ENCODE results near the gene ATP2B2. TPM values are rescaled to one million over a fixed set of nuclear protein-coding genes. Genes with fewer than 3 reads are reported as not detected.

The ATP2B2 gene
- total RNA-seq, 1 donor from 2014 or later: not detected

DNA sequence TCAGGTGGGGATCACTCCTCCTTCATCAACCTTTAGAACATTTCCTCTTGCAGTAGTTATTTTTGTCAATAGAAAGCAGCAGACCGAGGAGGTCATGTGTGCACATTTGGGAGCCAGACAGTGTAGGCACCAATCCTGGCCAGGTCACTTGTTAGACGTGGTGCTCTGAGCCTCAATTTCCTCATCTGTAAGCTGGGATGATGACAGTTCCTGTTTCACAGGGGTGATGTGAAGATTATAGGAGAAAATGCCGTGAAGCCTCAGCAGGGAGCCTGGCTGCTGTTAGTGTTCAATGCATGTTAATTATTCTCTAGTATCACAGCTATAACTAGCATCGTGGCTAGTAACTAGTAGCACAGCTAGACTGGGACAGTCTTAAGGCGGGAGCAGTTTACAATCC is 64.7 kb downstream of the ATP2B2 start:
- peaks cover 9% of the 10 kb centered on the region for H3K4me1 ChIP-seq
- DNase-seq: no peak
- no peaks in the 10 kb centered on the region for H3K36me3 ChIP-seq
- peaks cover 20% of the 10 kb centered on the region for H3K27me3 ChIP-seq (ENCODE audit: low read depth)
- TF ChIP-seq, protein P1, sequence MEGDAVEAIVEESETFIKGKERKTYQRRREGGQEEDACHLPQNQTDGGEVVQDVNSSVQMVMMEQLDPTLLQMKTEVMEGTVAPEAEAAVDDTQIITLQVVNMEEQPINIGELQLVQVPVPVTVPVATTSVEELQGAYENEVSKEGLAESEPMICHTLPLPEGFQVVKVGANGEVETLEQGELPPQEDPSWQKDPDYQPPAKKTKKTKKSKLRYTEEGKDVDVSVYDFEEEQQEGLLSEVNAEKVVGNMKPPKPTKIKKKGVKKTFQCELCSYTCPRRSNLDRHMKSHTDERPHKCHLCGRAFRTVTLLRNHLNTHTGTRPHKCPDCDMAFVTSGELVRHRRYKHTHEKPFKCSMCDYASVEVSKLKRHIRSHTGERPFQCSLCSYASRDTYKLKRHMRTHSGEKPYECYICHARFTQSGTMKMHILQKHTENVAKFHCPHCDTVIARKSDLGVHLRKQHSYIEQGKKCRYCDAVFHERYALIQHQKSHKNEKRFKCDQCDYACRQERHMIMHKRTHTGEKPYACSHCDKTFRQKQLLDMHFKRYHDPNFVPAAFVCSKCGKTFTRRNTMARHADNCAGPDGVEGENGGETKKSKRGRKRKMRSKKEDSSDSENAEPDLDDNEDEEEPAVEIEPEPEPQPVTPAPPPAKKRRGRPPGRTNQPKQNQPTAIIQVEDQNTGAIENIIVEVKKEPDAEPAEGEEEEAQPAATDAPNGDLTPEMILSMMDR (IDR thresholded peaks at IDR 0.05; ENCODE audit: borderline replicate concordance): no peak
- no peak overlapping the region for H3K27ac ChIP-seq (replicated peaks)
- intact Hi-C loops (cut with micrococcal nuclease): no loop called here
- no peak overlapping the region for H3K4me3 ChIP-seq
- H3K9me3 ChIP-seq (replicated peaks): no peaks in the 10 kb centered on the region

DNA sequence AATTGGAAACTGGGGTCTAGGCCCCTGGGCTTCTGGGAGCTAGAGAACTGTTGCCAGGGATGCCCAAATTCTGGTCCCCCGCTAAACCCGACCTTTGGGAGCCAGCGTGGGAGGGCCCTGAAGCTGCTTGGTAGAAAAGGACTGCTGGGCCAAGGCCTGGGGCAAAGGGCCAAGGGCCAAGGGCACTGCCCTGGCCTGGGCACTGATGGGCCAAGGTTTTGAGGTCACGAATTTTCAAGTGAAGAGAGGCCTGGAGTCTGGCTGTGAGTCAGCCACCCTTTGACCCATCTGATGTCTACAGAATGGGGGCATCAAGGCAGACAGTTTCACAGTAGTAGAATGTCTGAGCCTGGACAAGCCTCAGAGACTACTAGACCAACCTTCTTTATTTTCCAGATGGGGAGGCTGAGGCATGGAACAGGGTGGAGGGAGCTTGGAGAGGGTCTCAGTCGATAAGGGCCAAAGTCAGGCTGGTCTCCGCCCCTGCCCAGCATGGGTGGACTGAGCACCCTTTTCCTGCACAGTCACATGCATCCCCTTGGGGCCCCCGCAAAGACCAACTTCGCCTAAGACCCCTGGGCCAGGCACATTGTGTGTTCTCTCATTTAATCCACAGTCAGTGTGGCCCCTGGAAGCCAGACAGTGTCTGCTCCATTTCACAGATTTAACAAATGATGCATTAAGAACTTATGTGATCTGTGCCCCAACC is 66.3 kb downstream of the ATP2B2 start:
- no peaks in the 10 kb centered on the region for H3K9me3 ChIP-seq (replicated peaks)
- H3K4me1 ChIP-seq: peaks cover 9% of the 10 kb centered on the region
- H3K4me3 ChIP-seq: no peak overlapping the region
- peaks cover 4% of the 10 kb centered on the region for H3K27me3 ChIP-seq (ENCODE audit: low read depth)
- no peak for DNase-seq
- TF ChIP-seq, protein P1 (IDR thresholded peaks at IDR 0.05; ENCODE audit: borderline replicate concordance): no peak
- intact Hi-C loops (cut with micrococcal nuclease): no loop called here
- no peaks in the 10 kb centered on the region for H3K36me3 ChIP-seq
- H3K27ac ChIP-seq (replicated peaks): no peak overlapping the region

DNA sequence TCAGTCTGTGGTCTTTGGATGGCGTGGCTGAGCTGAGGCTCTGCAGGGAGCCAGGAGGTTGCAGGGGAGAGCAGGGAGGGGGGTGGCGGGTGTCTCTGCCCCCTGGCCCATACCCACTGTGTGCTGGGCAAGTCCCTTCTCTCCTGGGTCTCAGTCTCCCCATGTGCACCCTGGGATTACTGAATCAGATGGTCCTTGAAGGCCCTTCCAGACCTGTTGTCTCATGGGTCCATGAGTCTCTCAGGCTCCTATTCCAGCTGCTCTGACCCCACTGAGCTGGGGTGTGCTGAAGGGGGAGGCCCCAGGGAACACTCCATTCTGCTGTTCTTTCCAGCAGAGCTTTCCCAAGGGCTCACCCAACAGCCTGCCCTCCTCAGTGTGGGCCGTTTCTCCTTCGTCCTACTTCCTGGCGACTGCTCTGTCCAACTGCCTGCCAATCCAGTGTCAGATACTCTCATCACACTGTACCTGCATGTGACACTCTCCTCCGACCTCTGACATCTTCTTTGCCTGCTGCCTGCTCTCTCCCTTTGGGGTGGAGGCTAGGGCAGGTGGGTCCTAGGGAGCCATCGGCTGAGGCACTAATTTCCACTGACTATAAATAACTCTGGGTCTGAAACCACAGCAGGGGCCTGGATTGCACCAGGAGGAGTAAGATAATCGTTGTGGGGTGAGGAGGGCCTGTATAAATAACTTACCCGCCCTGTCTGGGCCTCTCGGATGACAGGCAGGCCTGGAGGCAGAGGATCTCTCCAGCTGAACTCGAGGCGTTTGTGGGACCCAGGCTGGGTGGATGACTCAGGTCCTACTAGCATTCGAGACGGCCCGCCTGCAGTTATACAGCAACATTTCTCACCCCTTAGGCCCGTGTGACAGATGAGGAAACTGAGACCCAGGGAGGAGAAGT is 67.1 kb downstream of the ATP2B2 start:
- no peaks in the 10 kb centered on the region for H3K27me3 ChIP-seq (ENCODE audit: low read depth)
- H3K4me1 ChIP-seq: peaks cover 9% of the 10 kb centered on the region
- intact Hi-C loops (cut with micrococcal nuclease): no loop called here
- H3K27ac ChIP-seq (replicated peaks): no peak overlapping the region
- TF ChIP-seq, protein P1 (IDR thresholded peaks at IDR 0.05; ENCODE audit: borderline replicate concordance): no peak
- no peaks in the 10 kb centered on the region for H3K36me3 ChIP-seq
- H3K4me3 ChIP-seq: no peak overlapping the region
- no peak for DNase-seq
- no peaks in the 10 kb centered on the region for H3K9me3 ChIP-seq (replicated peaks)

DNA sequence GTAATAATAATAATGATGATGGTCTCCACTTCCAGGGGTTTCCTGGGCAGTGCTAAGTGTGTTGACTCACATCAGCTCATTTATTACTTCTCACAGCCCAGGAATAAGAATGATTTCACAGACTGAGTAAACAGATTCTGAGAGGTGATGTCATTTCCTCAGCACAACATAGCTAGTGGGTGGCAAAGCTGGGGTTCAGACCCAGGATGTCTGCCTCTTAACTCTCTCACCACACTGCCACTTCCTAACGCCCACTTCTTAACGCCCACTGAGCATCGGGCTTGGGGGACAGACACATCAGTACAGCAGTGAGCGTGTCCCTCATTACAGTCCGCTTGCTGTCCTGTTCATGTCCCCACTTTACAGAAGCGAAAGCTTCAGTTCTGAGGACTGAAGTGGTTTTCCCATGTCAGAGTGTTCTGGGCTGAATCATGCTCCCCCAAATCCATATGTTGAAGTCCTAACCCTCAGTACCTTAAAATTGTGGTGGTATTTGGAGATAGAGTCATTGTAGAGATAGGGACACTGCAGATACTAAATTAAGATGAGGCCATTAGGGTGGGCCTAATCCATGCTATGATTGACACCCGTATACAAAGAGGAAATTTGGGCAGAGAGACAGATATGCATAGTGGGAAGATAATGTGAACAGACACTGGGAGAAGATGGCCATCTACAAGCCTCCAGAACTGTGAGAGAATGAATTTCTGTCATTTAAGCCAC is 68.0 kb downstream of the ATP2B2 start:
- H3K4me3 ChIP-seq: no peak overlapping the region
- peaks cover 9% of the 10 kb centered on the region for H3K4me1 ChIP-seq
- TF ChIP-seq, protein P1 (IDR thresholded peaks at IDR 0.05; ENCODE audit: borderline replicate concordance): no peak
- no peaks in the 10 kb centered on the region for H3K27me3 ChIP-seq (ENCODE audit: low read depth)
- no peaks in the 10 kb centered on the region for H3K36me3 ChIP-seq
- intact Hi-C loops (cut with micrococcal nuclease): no loop called here
- H3K9me3 ChIP-seq (replicated peaks): no peaks in the 10 kb centered on the region
- no peak for DNase-seq
- H3K27ac ChIP-seq (replicated peaks): no peak overlapping the region

DNA sequence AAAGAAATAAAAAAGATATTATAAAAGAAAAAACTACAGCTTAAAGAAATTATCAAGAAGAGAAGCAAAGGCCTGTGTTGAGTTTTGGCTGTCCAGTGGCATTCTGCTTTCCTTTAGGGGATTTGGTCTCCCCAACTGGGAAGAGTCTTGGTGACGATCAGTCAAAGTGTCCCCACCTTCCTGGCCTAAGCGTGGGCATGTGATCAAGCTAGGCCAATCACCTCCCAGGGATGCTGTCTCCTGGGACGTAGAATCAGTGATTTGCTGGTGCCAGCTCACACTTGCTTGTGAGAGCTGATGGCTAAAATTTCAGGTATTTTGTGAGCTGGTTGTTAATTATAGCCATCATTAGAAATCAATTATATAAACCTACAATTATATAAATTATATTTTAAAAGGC is 69.5 kb downstream of the ATP2B2 start:
- intact Hi-C loops (cut with micrococcal nuclease): no loop called here
- no peak for DNase-seq

More for the DNA sequence above, 69.5 kb downstream of the ATP2B2 start:
- H3K9me3 ChIP-seq (replicated peaks): no peaks in the 10 kb centered on the region
- H3K4me3 ChIP-seq: no peak overlapping the region
- no peaks in the 10 kb centered on the region for H3K36me3 ChIP-seq
- H3K4me1 ChIP-seq: peaks cover 9% of the 10 kb centered on the region
- H3K27ac ChIP-seq (replicated peaks): no peak overlapping the region
- TF ChIP-seq, protein P1 (IDR thresholded peaks at IDR 0.05; ENCODE audit: borderline replicate concordance): no peak
- no peaks in the 10 kb centered on the region for H3K27me3 ChIP-seq (ENCODE audit: low read depth)
